ENCODE results near the gene PPM1H.

GRCh38 chr12:62618319-62618718 lies 316.6 kb downstream of the PPM1H start:
- TF ChIP-seq CTCF (IDR thresholded peaks at IDR 0.05) (no peak), POLR2A (IDR thresholded peaks at IDR 0.05) (no peak), EP300 (IDR thresholded peaks at IDR 0.05) (no peak), POLR2AphosphoS5 (IDR thresholded peaks at IDR 0.05) (no peak)

Data from sigmoid colon (tissue), 4 donors.